ENCODE results near the gene DCPS.

The DCPS gene

DNA sequence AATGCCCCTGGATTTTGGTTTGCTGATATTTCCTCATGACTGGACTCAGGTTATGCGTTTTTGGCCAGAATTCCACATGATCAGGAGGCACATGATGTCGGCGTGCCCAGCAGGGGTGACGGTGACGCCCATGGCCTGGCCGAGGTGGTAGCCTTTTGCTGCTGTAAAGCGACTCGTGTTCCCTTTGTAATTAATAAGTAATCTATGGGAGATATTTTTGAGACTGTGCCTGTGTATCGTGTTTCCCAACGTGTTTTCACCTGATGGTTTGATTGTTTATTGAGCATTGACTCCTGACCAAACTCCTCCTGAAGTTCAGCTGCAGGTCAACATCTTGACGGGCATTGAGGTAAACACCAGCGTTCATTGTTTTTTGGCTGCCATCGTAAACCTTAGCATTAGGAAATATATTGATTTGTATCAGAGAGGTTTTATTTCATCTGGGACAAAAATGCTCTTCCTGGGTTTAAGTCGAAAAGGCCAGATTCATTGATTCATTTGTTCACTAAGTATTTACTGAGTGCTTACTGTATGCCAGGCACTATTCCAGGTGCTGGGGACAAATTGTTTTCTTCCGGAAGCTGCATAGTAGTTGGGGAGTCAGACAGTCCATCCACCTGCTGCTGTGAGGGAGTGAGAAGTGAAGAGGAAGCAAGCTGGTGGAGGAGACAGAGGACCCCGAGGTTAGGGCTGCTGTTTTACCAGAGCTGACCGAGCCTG, 23.6 kb downstream of the DCPS start:
- DNase-seq (ENCODE audit: extremely low read depth in 1 of 2, low read depth in 1 of 2) = no peak

DNA sequence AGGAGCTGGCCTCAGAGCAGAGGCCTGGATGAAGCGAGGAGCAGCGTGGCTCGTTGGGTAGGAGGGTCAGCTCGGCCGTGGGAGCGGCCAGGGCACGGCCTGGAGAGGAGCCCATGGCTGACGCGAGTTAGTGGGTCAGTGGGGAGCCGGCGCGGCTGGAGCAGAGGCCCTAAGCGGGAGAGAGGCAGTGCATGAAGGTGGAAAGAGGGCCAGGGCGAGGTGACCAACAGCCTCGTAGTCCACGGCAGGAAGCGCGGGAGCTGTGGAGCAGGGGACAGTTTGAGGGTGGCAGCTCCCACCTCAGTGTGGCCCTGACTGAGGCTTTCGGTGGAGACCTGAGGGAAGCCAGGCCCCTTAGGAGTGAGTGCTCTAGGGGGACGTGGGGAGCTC, 24.1 kb downstream of the DCPS start:
- DNase-seq (ENCODE audit: extremely low read depth in 1 of 2, low read depth in 1 of 2) = no peak

DNA sequence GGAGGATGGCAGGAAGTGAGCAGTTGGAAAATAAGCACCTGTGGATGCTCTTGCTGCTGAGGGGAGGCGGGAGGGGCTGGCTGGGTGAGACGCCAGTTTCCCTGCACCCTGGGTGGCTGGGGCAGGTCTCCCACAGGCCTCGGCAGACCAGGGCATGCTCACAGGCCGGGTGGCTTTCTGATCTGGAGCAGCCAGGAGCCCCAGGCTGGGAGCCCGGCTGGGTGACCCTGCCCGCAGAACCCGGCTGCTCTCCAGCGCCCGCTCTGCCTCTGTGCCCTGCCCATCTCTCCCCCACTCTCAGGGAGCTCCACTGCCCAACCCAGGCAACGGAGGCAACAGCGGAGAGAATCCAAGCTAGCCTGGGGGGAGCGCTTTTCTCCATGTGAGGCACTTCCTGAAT, 24.6 kb downstream of the DCPS start:
- no peak for DNase-seq (ENCODE audit: extremely low read depth in 1 of 2, low read depth in 1 of 2)

DNA sequence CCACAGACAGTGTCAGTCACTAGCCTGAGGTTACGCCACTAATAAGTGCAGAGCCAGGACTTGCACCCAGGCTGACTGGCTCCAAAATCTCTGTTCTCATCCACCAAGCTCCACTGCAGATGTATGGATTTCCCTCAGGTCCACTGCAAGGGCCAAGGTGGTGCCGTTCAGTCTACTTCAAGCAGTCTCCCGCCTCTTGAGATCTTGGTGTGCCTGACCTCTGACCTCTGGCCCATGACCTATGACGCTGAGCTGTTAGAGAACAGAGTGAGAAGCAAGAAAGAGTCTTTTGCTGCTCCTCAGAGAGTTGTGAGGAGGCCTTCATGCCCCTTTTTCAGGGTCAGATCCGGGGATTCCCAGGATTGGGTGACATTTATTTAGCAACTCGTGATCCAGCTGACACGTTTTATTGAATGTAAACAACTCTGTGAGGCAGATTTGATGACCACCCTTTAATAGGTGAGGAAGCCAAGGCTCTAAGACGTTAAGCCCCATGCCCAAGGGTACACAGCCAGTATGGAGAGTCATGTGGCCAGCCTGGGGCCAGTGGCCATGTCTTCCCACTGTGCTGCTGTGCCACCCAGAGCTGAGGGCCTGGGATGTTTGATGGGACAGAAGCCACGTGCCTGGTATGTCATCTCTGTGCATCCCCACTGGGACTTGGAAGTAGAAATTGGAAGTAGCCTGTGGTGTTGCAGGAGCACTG, 25.2 kb downstream of the DCPS start:
- DNase-seq (ENCODE audit: extremely low read depth in 1 of 2, low read depth in 1 of 2) = no peak

DNA sequence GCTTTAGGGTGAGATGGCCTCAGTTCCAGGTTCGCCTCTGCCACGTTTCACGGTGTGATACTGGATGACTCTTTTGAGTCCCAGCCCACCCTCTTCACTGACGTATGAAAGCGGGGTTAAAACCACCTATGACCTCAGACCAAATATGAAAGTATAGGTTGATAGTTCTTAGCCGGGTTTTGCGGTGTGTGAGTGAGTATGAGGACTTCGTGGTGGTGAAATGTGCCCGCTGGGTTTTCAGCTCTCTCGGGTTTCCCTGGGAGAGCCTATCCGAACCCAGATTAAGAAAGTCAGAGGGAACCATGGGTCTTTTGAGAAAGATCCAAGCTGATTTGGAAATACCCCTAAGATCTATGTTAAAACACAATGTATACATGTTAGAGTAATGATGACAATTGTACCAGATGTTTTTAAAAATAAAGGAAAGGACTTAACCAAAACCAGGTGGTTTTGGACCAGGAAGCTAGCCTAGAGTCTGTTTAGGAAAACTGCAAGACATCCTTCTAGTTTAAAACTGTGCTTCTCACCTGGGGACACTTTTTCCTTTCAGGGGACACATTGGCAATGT, 25.9 kb downstream of the DCPS start:
- DNase-seq (ENCODE audit: extremely low read depth in 1 of 2, low read depth in 1 of 2) = peak in 1 of 2 donors; percentile 38

DNA sequence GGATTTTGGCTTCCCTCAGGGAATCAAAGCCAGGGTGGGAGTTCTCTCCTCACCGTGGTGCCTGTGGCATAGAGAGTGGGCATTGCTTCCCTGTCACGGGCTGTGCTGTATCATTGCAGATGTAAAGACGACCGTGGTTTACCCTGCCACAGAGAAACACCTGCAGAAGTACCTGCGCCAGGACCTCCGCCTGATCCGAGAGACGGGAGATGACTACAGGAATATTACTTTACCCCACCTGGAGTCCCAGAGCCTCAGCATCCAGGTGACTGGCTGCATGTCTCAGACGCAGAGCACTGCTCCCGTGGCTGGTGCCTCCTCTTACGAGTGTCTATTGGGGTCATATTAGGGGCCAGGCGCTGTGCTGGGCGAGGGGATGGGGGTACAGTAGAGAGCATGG, 27.4 kb downstream of the DCPS start:
- no peak for DNase-seq (ENCODE audit: extremely low read depth in 1 of 2, low read depth in 1 of 2)

DNA sequence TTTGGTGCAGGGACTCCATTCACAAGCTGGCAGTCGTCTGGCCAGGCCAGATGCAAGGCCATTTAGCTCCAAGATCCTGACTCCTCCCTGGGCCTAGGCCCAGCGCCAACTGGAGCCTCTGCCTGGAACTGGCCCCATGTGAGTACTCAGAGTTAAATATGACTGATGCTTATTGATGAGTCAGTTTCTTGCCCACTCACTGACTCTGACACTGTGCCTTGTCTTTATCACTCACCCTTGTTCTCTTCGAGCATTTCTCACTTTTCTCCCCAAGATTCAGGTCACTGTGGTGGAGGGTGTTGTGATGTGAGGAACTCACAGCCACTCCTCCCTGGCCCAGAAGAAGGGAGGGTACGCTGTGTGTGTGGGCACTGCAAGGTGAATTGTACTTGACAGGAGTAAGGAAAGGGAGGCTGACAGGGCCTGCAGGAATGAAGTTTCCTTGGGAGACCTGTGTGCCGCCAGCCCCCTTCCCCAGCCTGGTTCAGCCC, 28.4 kb downstream of the DCPS start:
- DNase-seq (ENCODE audit: extremely low read depth in 1 of 2, low read depth in 1 of 2) = peak in 1 of 2 donors; percentile 39

DNA sequence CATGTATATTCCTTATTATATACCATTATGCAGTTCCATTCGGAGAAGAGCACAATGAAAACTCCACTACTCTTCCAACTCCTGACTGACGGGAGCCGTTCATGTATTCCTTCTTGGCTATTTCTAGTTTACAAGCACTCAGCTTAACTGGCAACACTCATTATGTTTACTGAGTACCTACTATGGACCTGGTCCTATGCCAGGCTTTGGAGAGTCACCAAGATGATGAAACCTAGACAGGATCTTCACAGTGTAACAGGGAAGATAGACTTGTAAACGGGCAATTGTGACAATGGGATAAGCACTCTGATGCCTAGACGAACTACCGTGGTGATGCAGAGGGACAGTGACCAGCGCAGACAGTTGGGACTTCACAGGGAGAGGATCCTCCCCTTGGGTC, 29.3 kb downstream of the DCPS start:
- no peak for DNase-seq (ENCODE audit: extremely low read depth in 1 of 2, low read depth in 1 of 2)

DNA sequence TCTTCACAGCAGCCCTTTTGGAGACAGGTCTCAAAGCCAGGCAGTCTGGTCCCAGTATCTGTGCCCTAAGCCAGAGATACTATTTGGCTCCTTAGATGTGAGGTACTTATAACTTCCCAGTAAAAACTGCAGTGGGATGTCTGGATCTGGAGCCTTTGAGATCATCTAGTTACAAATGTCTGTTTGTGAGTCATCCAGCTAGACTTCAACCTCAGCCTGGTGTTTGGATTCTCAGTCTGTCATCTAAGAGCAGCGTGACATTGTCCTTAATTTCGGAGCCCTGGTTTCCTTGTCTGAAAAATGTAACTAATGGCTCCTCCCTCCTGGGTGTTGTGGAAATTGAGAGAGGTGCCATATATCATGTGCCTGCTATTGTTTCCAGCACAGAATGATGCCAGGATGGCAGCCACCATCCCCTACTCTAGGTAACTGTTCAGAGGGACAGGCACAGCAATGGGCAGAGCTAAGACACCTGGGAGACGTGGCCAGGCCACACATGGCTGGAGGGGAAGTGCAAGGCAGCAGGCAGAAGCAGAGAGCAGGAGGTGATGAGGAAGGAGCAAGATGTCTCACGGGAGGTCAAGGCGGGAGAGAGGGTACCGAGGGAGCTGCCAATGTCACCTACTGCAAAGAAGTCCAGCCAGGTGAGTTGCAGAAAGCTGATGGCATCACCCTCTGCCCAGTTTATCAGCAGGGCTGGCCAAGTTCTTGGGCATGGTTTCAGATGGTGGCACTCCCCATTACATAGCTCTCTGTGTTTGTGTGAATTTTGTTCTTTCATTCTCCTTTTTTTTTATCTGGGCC, 31.0 kb downstream of the DCPS start:
- DNase-seq (ENCODE audit: extremely low read depth in 1 of 2, low read depth in 1 of 2) = no peak

DNA sequence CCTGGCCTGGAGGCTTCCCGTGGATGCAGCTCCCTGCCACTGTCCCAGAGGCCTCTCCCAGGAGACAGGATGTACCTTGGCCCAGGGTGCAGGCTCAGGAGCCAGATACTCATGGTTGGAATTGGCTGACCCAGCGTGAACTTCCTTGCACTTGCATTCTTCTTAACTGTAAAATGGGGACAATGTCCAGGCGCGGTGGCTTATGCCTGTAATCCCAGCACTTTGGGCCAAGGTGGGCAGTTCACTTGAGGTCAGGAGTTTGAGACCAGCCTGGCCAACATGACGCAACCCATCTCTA, 31.6 kb downstream of the DCPS start:
- DNase-seq (ENCODE audit: extremely low read depth in 1 of 2, low read depth in 1 of 2) = no peak

DNA sequence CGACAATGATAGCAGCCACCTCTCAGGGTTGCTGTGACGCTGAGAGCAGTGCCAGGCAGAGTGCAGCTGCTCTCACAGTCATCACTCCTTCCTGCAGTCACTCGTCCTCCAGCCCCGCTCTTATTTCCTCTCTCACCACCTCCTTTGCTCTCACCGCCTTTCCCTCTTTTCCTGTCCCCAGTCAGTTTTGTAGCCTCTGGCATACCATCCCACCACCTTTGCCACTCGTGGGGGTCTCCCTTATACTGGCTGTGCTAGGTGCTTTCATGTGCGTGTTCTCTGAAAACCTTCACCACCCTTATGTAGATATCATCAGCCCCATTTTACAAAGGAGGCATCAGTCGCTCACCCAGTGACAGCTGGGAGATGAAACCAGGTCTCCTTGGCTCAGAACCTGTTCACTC, 32.3 kb downstream of the DCPS start:
- no peak for DNase-seq (ENCODE audit: extremely low read depth in 1 of 2, low read depth in 1 of 2)

DNA sequence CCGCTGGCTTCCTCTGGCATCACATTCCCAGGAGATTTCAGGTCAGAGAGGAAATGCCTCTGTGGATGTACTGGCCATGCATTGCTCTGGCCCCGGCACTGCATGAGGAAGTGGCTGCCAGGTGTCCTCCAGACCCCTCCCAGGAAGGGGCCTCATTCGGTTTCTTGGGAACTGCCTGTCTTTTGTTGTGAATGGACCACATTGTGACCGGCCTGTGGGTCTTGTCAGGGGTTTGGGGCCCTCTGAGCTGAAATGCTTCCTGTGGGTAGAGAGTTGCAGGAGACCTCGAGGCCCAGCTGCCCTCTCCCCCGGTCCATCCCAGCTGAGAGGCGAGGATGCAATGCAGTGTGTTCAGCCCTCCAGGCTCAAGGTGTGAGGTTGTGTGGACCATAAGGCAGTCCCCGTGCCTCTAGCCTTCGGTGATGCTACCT, 32.8 kb downstream of the DCPS start:
- no peak for DNase-seq (ENCODE audit: extremely low read depth in 1 of 2, low read depth in 1 of 2)

DNA sequence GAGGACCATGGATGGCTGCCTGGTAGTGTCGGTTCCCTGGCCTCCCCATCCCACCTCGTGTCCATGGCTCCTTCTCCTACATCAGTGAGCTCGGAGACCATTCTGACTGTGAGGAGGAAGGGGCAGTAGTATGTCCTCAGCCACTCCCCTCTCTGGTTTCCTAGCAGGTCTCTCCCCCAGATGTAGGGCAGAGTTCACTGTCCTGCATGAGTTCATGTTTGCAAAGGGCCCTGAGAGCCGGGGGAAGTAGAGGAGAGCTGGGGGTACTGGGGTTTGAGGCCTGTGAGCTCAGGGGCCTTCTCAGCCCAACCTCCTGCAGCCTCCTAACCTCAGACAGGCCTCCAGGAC, 33.2 kb downstream of the DCPS start:
- DNase-seq (ENCODE audit: extremely low read depth in 1 of 2, low read depth in 1 of 2) = no peak

DNA sequence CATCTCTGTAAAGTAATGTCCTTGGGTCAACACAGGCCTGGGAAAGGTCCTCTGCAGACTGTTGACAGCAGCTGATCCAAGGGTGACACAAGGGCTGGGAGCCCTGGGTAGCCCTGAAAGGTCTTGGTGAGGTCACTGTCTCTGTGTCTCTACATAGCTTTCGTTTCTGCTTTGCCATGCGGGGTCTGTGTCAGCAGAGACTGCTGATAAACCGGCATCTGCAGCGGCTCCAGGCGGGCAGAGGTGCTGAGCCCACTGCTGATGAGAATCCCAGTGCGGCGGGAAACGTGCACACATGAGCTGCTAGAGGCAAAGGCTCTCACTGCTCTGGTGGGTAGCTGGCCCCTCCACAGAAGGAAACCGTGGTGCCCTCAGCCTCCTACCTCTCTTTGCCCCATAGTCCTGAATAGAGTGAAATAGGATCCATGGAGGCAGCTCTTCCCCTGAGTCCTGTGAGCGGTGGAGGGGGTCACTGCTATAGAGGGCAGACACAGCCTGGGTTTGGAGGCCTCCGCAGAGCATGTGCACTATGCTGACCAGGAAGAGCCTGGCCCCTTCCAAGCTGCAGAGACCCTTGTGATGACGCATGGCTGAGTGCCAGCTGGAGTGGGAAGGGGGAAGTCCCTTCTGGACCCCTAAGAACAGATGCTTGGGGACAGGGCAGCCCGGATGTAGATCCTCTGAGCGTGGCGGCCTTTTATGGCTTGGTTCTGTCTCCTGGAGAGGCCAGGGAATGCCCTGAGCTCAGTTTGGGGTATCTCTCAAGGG, 33.8 kb downstream of the DCPS start:
- no peak for DNase-seq (ENCODE audit: extremely low read depth in 1 of 2, low read depth in 1 of 2)

DNA sequence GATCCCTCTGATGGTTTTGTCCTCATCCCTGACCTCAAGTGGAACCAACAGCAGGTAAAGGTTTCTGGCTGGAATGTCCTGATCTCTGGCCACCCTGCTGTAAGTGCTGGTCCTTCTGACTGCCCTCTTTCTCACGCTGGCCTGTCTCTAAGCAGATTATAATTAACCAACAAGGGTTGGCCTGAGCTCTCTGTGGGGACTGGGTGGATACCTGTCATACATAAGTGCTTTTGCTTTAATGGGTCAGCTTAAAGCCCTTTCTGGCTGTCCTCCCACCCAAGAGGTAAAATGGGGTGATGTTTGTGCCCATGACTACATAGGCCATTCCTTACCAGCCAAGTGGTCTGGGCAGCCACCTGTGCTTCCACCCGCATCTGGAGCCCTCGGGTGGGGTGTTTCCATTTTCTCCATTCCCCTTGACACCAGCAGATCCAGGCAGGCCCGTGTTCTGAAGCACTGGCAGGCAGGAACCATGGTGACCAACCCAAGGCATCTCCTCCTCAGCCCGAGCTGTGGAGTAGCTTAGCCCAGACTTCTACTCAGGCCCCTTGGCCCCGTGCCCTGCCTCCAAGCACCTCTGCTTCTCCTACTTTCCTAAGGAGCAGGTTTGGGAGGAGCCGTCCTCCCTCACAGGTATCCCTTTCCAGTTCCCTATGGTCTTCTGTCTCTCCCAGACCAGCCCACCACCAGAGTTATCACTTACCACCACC, 34.6 kb downstream of the DCPS start:
- DNase-seq (ENCODE audit: extremely low read depth in 1 of 2, low read depth in 1 of 2) = no peak

DNA sequence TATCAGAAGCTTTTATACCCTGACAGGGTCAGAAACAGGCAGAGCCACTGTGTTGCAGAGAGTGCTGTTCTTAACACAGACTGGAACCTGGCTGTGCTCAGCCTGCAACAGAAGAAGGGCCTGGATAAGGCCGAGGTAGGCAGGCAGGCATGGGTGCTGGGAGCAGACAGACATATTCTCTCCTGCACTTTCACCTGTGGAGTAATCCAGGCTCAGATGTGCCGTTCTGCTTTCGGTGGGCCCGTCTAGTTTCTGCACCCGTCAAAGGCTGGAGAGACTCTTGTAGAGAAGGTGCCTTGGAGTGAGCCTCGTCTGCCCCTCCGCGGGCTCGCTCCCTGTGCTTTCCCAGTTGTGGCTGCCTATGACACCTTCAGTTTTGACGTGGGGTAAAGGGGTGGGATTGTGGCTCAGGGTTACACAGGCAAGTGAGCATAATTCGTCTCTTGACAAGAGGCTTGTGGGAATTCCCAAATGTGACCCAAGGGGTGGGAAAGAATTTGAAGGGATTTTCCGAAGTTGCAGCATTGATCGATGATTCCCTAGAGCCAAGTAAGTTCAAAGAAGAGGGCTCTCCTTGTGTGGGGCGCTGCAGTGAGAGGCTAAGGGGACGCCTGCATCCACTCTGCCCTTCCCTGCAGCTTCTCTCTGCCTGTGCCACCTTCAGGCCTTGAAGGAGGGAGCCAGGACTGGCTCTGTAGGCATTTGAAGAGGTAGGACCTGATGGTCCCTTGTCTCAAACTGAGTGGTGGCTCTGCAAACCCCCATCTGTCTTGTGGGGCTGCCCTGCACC, 35.4 kb downstream of the DCPS start:
- DNase-seq (ENCODE audit: extremely low read depth in 1 of 2, low read depth in 1 of 2) = no peak

DNA sequence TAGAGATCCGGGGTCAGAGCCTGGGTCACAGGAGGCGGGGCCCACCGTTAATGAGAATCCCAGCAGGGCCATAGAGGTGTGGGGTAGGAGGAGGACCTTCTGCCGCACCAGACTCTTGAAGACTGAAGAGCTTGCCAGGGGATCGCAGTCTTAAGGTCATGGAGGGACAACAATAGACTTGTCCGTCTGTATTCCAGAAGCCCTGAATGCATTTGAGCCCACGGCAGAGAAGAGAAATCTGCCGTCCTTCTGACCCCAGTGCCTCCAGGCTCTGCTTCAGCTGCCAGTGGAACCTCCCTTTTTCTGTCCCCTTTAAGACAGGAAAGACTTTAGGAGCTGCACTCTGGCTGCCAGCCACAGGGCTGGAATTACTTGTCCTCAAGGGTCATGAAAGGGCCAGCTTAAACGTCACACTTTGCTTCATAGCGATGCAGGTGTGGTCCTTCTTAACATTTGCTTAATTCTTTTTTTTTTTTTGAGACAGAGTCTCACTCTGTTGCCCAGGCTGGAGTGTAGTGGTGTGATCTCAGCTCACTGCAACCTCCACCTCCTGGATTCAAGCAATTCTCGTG, 36.1 kb downstream of the DCPS start:
- no peak for DNase-seq (ENCODE audit: extremely low read depth in 1 of 2, low read depth in 1 of 2)

DNA sequence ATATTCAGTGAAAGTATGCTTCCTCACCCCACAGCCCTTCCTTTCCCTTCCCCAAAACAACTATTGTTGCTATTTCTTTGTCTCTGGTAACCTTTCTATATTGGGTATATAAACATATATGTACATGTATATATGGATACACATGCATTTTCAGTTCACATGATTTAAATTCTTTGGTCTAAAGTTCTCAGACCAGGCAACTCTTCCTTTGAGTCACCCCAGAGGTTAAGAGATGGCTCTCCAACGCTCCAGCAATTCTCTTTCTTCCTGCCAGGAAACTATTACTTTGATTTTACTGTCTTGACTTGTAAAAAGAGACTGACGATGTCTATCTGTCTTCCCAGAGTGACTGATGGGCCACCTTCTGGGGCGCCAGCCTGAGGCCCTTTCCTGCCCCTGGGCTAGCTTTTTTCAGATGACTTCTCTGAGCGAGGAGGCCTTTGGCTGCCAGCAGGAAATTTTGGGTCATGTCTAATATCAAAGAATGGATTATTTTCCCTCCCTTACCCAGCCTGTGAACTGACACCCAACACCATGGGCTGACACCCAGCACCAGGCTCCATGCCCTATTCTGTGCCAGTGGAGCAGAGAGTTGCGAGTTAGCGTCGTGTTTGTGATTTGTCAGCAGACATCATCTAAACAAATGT, 37.2 kb downstream of the DCPS start:
- no peak for DNase-seq (ENCODE audit: extremely low read depth in 1 of 2, low read depth in 1 of 2)

DNA sequence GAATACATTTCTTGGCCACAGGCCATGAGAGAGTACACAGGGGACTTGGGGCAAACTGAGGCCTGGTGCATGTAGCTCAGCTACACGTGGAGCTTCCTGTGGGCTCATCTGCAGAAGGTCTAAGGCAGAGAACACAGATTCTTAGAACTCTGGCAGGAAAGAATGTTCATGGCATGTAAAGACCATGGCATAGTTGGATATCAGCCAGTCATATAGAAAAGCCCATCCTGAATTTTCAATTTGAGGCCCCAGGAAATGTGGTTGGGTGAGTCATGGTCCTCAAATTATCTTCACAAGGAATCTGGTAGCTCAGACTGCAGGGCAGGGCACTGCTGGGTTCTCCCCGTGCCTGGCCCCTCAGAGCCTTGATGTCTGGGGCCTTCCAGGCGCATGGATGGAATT, 37.9 kb downstream of the DCPS start:
- DNase-seq (ENCODE audit: extremely low read depth in 1 of 2, low read depth in 1 of 2) = no peak

All from stimulated activated CD8-positive, alpha-beta memory T cell treated with anti-CD3 and anti-CD28 coated beads, Interleukin-7, amount 100 ng/mL, for 48 hours (primary cell).